GM12878 (cell line): ENCODE results near the gene ENO2. TPM values are rescaled to one million over a fixed set of nuclear protein-coding genes. Genes with fewer than 3 reads are reported as not detected.
A peak's percentile ranks its signal among the peaks of the same experiment; 100 is the strongest.

Experiments used
- ATAC-seq: fragments of 200-7000 bp; cut with Tn5 transposase; 3 replicates; pipeline ENCODE4 v1.9.1; 2020; ENCODE audit warnings: mild to moderate bottlenecking, moderate library complexity
- BruUV-seq: library from RNA; stranded (reverse); fragments of 400-500 nt; replicated peaks from 2 replicates; lab custom pipeline; 2021; lab: Mats Ljungman, UMichigan
- CTCF ChIA-PET: fragments of 300-600 bp; sonication (Branson Sonifier 250); formaldehyde crosslinking; extraction: SDS; loops from one replicate; lab custom pipeline; 2021; ENCODE audit warnings: inconsistent platforms; lab: Yijun Ruan, JAX
- POLR2A ChIA-PET: fragments of 350-600 bp; formaldehyde crosslinking; extraction: SDS; loops from one replicate; lab custom pipeline; 2021; ENCODE audit warnings: inconsistent platforms; lab: Charles Lee
- RAD21 ChIA-PET: fragments of 300-600 bp; sonication (Branson Sonifier 250); formaldehyde crosslinking; loops from one replicate; lab custom pipeline; 2023; ENCODE audit warnings: antibody characterized with exemption; ENCODE audit not compliant: unreplicated experiment; lab: Charles Lee
- SMC1A ChIA-PET: fragments of 300-600 bp; sonication (Branson Sonifier 250); formaldehyde crosslinking; loops from one replicate; lab custom pipeline; 2023; ENCODE audit not compliant: unreplicated experiment, uncharacterized antibody; lab: Charles Lee
- DNase-seq: peaks from one replicate; pipeline ENCODE4 v3.0.0-alpha.2; 2011; ENCODE audit warnings: low read depth, low spot score
- FAIRE-seq: peaks from 3 replicates; lab custom pipeline; 2011; peaks lifted over from hg19 to GRCh38; lab: Jason Lieb, UNC
- H2AFZ ChIP-seq: 2 replicates; pipeline ENCODE4 v1.6.0; 2011; ENCODE audit warnings: low read depth, low read length, control low read depth; ENCODE audit not compliant: control insufficient read depth
- H3K27ac ChIP-seq: 2 replicates; pipeline ENCODE4 v1.5.1; 2011; ENCODE audit warnings: control low read depth; ENCODE audit not compliant: control insufficient read depth, insufficient read depth
- H3K27me3 ChIP-seq, 2 experiments: replicated peaks in 1 of 2; 2 replicates each; pipeline versions ENCODE4 v1.6.0 to v1.6.1; 2011; ENCODE audit warnings: low read length in 1 of 2; ENCODE audit not compliant: control insufficient read depth in 2 of 2, insufficient read depth in 2 of 2
- H3K36me3 ChIP-seq, 2 experiments: 2 replicates each; pipeline ENCODE4 v1.5.1; 2011; ENCODE audit warnings: low read length in 1 of 2; ENCODE audit not compliant: control insufficient read depth in 2 of 2, insufficient read depth in 2 of 2
- H3K4me1 ChIP-seq: 2 replicates; pipeline ENCODE4 v1.6.1; 2011; ENCODE audit warnings: mild to moderate bottlenecking, low read length, moderate library complexity, mixed read lengths; ENCODE audit not compliant: control insufficient read depth, insufficient read depth
- H3K4me2 ChIP-seq: 2 replicates; pipeline ENCODE4 v1.6.0; 2011; ENCODE audit warnings: control low read depth; ENCODE audit not compliant: control insufficient read depth, insufficient read depth
- H3K4me3 ChIP-seq: fragments of 200-600 bp; sonication (generic); 2 replicates; pipeline ENCODE4 v1.5.1; 2016
- H3K79me2 ChIP-seq: 2 replicates; pipeline ENCODE4 v1.6.0; 2011; ENCODE audit warnings: low read length; ENCODE audit not compliant: control insufficient read depth, insufficient read depth
- H3K9ac ChIP-seq: 2 replicates; pipeline ENCODE4 v1.8.0; 2011; ENCODE audit warnings: low read length, control low read depth, mixed read lengths; ENCODE audit not compliant: control insufficient read depth, insufficient read depth
- H3K9me3 ChIP-seq: replicated peaks from 3 replicates; pipeline ENCODE4 v1.5.1; 2011; ENCODE audit warnings: mild to moderate bottlenecking, low read length; ENCODE audit not compliant: control insufficient read depth, insufficient read depth
- H4K20me1 ChIP-seq: 2 replicates; pipeline ENCODE4 v1.6.0; 2011; ENCODE audit not compliant: control insufficient read depth, insufficient read depth
- HDGF ChIP-seq: fragments of 450-650 bp; IDR thresholded peaks from 2 replicates; pipeline ENCODE4 v1.6.1; 2016; ENCODE audit warnings: antibody characterized with exemption
- KAT2A ChIP-seq: conservative IDR thresholded peaks from 2 replicates; pipeline ENCODE4 v1.6.1; 2011; ENCODE audit warnings: low read depth, low read length; ENCODE audit not compliant: control insufficient read depth
- MEF2B ChIP-seq: fragments of 450-650 bp; IDR thresholded peaks from 2 replicates; pipeline ENCODE4 v1.6.1; 2018; ENCODE audit warnings: mild to moderate bottlenecking, moderate library complexity; ENCODE audit not compliant: partially characterized antibody, poor library complexity, severe bottlenecking
- MTA3 ChIP-seq: IDR thresholded peaks from 2 replicates; pipeline ENCODE4 v1.6.1; 2012; ENCODE audit warnings: low read length, inconsistent platforms, borderline replicate concordance
- POLR2A ChIP-seq: IDR thresholded peaks from 2 replicates; pipeline ENCODE4 v1.6.1; 2011; ENCODE audit warnings: low read depth, mild to moderate bottlenecking, low read length
- POU2F2 ChIP-seq: IDR thresholded peaks from 3 replicates; pipeline ENCODE4 v1.6.1; 2011; ENCODE audit warnings: low read depth, mild to moderate bottlenecking, low read length, borderline replicate concordance
- RAD51 ChIP-seq: fragments of 450-650 bp; IDR thresholded peaks from 2 replicates; pipeline ENCODE4 v1.6.1; 2016; ENCODE audit warnings: moderate library complexity, mild to moderate bottlenecking, inconsistent platforms
- RFX5 ChIP-seq: IDR thresholded peaks from 2 replicates; pipeline ENCODE4 v1.6.1; 2011; ENCODE audit warnings: low read depth, low read length, improper control_type of control experiment
- USF2 ChIP-seq: IDR thresholded peaks from 2 replicates; pipeline ENCODE4 v1.6.1; 2011; ENCODE audit warnings: low read depth, low read length, improper control_type of control experiment, borderline replicate concordance
- WGBS: methylation state at CpG from one replicate; pipeline ENCODE4 v1.1.6; 2016; ENCODE audit warnings: low lambda C conversion rate; ENCODE audit not compliant: insufficient replicate concordance, insufficient coverage; ENCODE audit errors: missing lambda C conversion rate; 5-methylcytosine and 5-hydroxymethylcytosine counted together
- in situ Hi-C: fragments of 300-500 bp; cut with MboI; formaldehyde crosslinking; loops from 9 replicates; pipeline ENCODE4 v1.14.3; 2018; ENCODE audit warnings: mixed read lengths
- intact Hi-C: fragments of 100-400 bp; cut with micrococcal nuclease; formaldehyde crosslinking; loops from one replicate; pipeline ENCODE4 v1.14.2; 2022; ENCODE audit not compliant: unreplicated experiment
- polyA plus RNA-seq, 11 experiments: library from polyadenylated mRNA; depleted of rRNA in 4 of 11; unstranded in 6 of 11; stranded (reverse) in 5 of 11; fragments of >200 nt; fragmentation: Nextera tagmentation in 4 of 11; fragmentation: Illumina TruSeq in 1 of 11; extraction: Ambion mirVana in 4 of 11; extraction: Trizol in 1 of 11; gene quantifications; 1 replicate in 1 of 11; 2 replicates in 10 of 11; pipeline versions ENCODE4 v1.2.1 to v1.2.3, GENCODE V29; 2011 to 2016; ENCODE audit warnings: inconsistent platforms in 2 of 11, missing spikeins in 2 of 11, low read depth in 1 of 11
- total RNA-seq, 4 experiments: library from RNA; depleted of rRNA in 3 of 4; stranded (reverse); fragments of >200 nt in 3 of 4; fragmentation: Illumina TruSeq in 1 of 4; extraction: Trizol in 1 of 4; gene quantifications; 2 replicates each; pipeline versions ENCODE4 v1.2.1 to v1.2.3, GENCODE V29; 2013 to 2021
- TF ChIP-seq, protein P1 (sequence below): IDR thresholded peaks from 2 replicates; pipeline ENCODE4 v1.6.1; 2011; ENCODE audit warnings: borderline replicate concordance, low read depth, mild to moderate bottlenecking, moderate library complexity, mixed read lengths, low read length; ENCODE audit not compliant: insufficient read depth; ENCODE audit errors: extremely low read length
- TF ChIP-seq, protein P2 (sequence below): IDR thresholded peaks from 2 replicates; pipeline ENCODE4 v1.6.1; 2012; ENCODE audit warnings: low read depth, low read length, improper control_type of control experiment

ENO2 gene
- total and polyA plus RNA-seq, 10 of the 15 experiments (the other 5 are each of a cell fraction or from before 2014, with no cell fraction given) = 24.8 to 196 (median 43.1) TPM

DNA sequence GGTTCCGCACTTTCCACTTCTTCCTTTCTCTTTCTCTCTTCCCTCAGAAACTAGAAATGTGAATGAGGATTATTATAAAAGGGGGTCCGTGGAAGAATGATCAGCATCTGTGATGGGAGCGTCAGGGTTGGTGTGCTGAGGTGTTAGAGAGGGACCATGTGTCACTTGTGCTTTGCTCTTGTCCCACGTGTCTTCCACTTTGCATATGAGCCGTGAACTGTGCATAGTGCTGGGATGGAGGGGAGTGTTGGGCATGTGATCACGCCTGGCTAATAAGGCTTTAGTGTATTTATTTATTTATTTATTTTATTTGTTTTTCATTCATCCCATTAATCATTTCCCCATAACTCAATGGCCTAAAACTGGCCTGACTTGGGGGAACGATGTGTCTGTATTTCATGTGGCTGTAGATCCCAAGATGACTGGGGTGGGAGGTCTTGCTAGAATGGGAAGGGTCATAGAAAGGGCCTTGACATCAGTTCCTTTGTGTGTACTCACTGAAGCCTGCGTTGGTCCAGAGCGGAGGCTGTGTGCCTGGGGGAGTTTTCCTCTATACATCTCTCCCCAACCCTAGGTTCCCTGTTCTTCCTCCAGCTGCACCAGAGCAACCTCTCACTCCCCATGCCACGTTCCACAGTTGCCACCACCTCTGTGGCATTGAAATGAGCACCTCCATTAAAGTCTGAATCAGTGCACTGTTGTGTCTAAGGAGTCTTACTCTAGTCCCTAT, 8.8 kb downstream of the ENO2 start:
- peak overlapping the region; percentile 36 for H3K27ac ChIP-seq
- H3K36me3 ChIP-seq = peaks cover 0 to 8% of the 10 kb centered on the region in 2 experiments; a peak in 2 of 4 replicates
- H3K9ac ChIP-seq = peak overlapping the region; percentile 27; the same call in 1 of the 2 replicates
- H3K4me2 ChIP-seq = peak overlapping the region; percentile 36
- peaks cover 14% of the 10 kb centered on the region for H3K79me2 ChIP-seq
- SMC1A ChIA-PET = interaction anchor here (0.8 to 3.9 kb wide), 8 partner anchors 15 to 95 kb away, joined by 3 to 29 read pairs (median 6); partner anchors contain the start of genes C12orf57, LPCAT3, RNU7-1 and SPSB2
- no peaks in the 10 kb centered on the region for H4K20me1 ChIP-seq
- TF ChIP-seq POLR2A (peak; percentile 38; the same call in 1 of the 2 replicates), MEF2B (peak; percentile 27), USF2 (peak; percentile 34; the same call in 1 of the 2 replicates), POU2F2 (peak; percentile 86; the same call in 2 of the 3 replicates), KAT2A (no peak), RAD51 (peak; percentile 81), HDGF (0 out of 2 replicates have a peak, but pooled peaks have one; percentile 11), MTA3 (peak; percentile 23; the same call in 1 of the 2 replicates), RFX5 (no peak)
- TF ChIP-seq, protein P1, sequence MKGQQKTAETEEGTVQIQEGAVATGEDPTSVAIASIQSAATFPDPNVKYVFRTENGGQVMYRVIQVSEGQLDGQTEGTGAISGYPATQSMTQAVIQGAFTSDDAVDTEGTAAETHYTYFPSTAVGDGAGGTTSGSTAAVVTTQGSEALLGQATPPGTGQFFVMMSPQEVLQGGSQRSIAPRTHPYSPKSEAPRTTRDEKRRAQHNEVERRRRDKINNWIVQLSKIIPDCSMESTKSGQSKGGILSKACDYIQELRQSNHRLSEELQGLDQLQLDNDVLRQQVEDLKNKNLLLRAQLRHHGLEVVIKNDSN = peak; percentile 72
- TF ChIP-seq, protein P2, sequence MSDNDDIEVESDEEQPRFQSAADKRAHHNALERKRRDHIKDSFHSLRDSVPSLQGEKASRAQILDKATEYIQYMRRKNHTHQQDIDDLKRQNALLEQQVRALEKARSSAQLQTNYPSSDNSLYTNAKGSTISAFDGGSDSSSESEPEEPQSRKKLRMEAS = no peak
- TF ChIP-seq, all 136 proteins: peak for 8
- DNase-seq (no peak), FAIRE-seq (peak; percentile 79), ATAC-seq (peak; percentile 30; the same call in 2 of the 3 replicates)
- ChIA-PET RAD21 (interaction anchor here (1.1 to 4.6 kb wide), 6 partner anchors 15 to 189 kb away, joined by 3 to 45 read pairs (median 12); partner anchors contain the start of genes C12orf57 and RNU7-1), POLR2A (interaction anchor here (0.6 to 4.8 kb wide), 5 partner anchors 9 to 32 kb away, joined by 3 to 28 read pairs (median 5); partner anchors contain the start of genes C12orf57 and RNU7-1), CTCF (interaction anchor here (1.0 to 6.2 kb wide), 23 partner anchors 9 to 187 kb away, joined by 3 to 111 read pairs (median 10); partner anchors contain the start of genes C12orf57, C1RL, ENO2 and LRRC23)
- Histone ChIP-seq H3K9me3 (no peaks in the 10 kb centered on the region), H3K27me3 (no peaks in the 10 kb centered on the region), H2AFZ (no peak overlapping the region; the same call in 1 of the 2 replicates), H3K4me3 (no peak overlapping the region), H3K4me1 (peaks cover 48% of the 10 kb centered on the region)
- in situ Hi-C loops = no loop called here
- 57% methylated on average over 10 of the region's 10 CpGs for WGBS
- intact Hi-C loops = loop anchor here (5.0 kb wide), 2 partner anchors 169 to 189 kb away; partner anchors contain the start of gene C1R
- TSS peak; percentile 95 for BruUV-seq
